IMR-90 (cell line): ENCODE data around the gene YIPF7. TPM values are rescaled to one million over a fixed set of nuclear protein-coding genes. Genes with fewer than 3 reads are reported as not detected.

Experiments
- ATAC-seq: fragments of 200-7000 bp; cut with Tn5 transposase; 2 replicates; pipeline ENCODE4 v1.9.1; 2020; ENCODE audit warnings: low read depth, mild to moderate bottlenecking, moderate library complexity
- BruUV-seq: library from RNA; stranded (reverse); fragments of 400-500 nt; replicated peaks from 2 replicates; lab custom pipeline; 2021; lab: Mats Ljungman, UMichigan
- CTCF ChIA-PET: fragments of 300-600 bp; formaldehyde crosslinking; extraction: SDS; loops from one replicate; lab custom pipeline; 2021; ENCODE audit warnings: antibody characterized with exemption; lab: Yijun Ruan, JAX
- POLR2A ChIA-PET: fragments of 300-600 bp; sonication (Branson Sonifier 250); formaldehyde crosslinking; loops from one replicate; lab custom pipeline; 2022; ENCODE audit warnings: antibody characterized with exemption; ENCODE audit not compliant: unreplicated experiment; lab: Charles Lee
- DNase-seq: peaks from one replicate; pipeline ENCODE4 v3.0.0; 2013
- H2AFZ ChIP-seq: replicated peaks from 2 replicates; pipeline ENCODE3; 2013; ENCODE audit warnings: low read length, mild to moderate bottlenecking; ENCODE audit not compliant: poor library complexity
- H2AK5ac ChIP-seq: 2 replicates; pipeline ENCODE4 v1.6.1; 2013; ENCODE audit warnings: low read depth, low read length, inconsistent platforms
- H2AK9ac ChIP-seq: replicated peaks from 2 replicates; pipeline ENCODE3; 2013; ENCODE audit warnings: mild to moderate bottlenecking, low read depth, low read length, moderate library complexity; ENCODE audit not compliant: poor library complexity
- H2BK120ac ChIP-seq: 2 replicates; pipeline ENCODE4 v1.6.1; 2013; ENCODE audit warnings: low read depth, low read length, inconsistent platforms
- H2BK15ac ChIP-seq: 3 replicates; pipeline ENCODE4 v1.6.1; 2013; ENCODE audit warnings: low read depth, low read length, inconsistent platforms
- H2BK20ac ChIP-seq: 2 replicates; pipeline ENCODE4 v1.6.1; 2013; ENCODE audit warnings: low read depth, mild to moderate bottlenecking, inconsistent platforms, low read length, moderate library complexity
- H2BK5ac ChIP-seq: 2 replicates; pipeline ENCODE4 v1.6.1; 2013; ENCODE audit warnings: mild to moderate bottlenecking, low read depth, low read length, inconsistent platforms; ENCODE audit not compliant: poor library complexity, severe bottlenecking
- H3K14ac ChIP-seq: replicated peaks from 2 replicates; pipeline ENCODE4 v1.6.1; 2013; ENCODE audit warnings: low read depth, low read length, inconsistent platforms
- H3K18ac ChIP-seq: 2 replicates; pipeline ENCODE4 v1.6.1; 2013; ENCODE audit warnings: low read depth, low read length, control low read depth
- H3K23ac ChIP-seq: 2 replicates; pipeline ENCODE4 v1.6.1; 2013; ENCODE audit warnings: low read depth, low read length, inconsistent platforms
- H3K27ac ChIP-seq: 2 replicates; pipeline ENCODE4 v1.5.1; 2013; ENCODE audit warnings: mild to moderate bottlenecking, control low read depth, low read length; ENCODE audit not compliant: insufficient read depth
- H3K27me3 ChIP-seq: 2 replicates; pipeline ENCODE4 v1.6.1; 2013; ENCODE audit warnings: low read length; ENCODE audit not compliant: control insufficient read depth, insufficient read depth
- H3K36me3 ChIP-seq: 2 replicates; pipeline ENCODE4 v1.6.1; 2013; ENCODE audit warnings: low read length, mixed read lengths; ENCODE audit not compliant: control insufficient read depth, insufficient read depth
- H3K4ac ChIP-seq: 2 replicates; pipeline ENCODE4 v1.6.1; 2013; ENCODE audit warnings: low read depth, low read length, inconsistent platforms
- H3K4me1 ChIP-seq: 2 replicates; pipeline ENCODE4 v1.6.1; 2013; ENCODE audit warnings: low read length, mixed read lengths; ENCODE audit not compliant: control insufficient read depth, insufficient read depth
- H3K4me2 ChIP-seq: 2 replicates; pipeline ENCODE4 v1.6.1; 2013; ENCODE audit warnings: low read depth, mild to moderate bottlenecking, control low read depth, low read length, moderate library complexity
- H3K4me3 ChIP-seq: 2 replicates; pipeline ENCODE4 v1.5.1; 2013; ENCODE audit warnings: low read depth, mild to moderate bottlenecking, control low read depth, low read length, moderate library complexity; ENCODE audit not compliant: insufficient read depth
- H3K56ac ChIP-seq: 2 replicates; pipeline ENCODE4 v1.6.1; 2013; ENCODE audit warnings: low read length, inconsistent platforms; ENCODE audit not compliant: insufficient read depth; ENCODE audit errors: extremely low read depth
- H3K79me1 ChIP-seq, 2 experiments: 2 replicates each; pipeline ENCODE4 v1.6.1; 2013; ENCODE audit warnings: low read length in 2 of 2, inconsistent platforms in 1 of 2, low read depth in 1 of 2
- H3K9ac ChIP-seq: 2 replicates; pipeline ENCODE4 v1.6.1; 2013; ENCODE audit warnings: low read depth, low read length, control low read depth
- H3K9me1 ChIP-seq: 2 replicates; pipeline ENCODE4 v1.6.1; 2013; ENCODE audit warnings: low read length, inconsistent platforms; ENCODE audit not compliant: insufficient read depth
- H3K9me3 ChIP-seq: 2 replicates; pipeline ENCODE4 v1.6.1; 2013; ENCODE audit warnings: low read length; ENCODE audit not compliant: control insufficient read depth, insufficient read depth
- H4K20me1 ChIP-seq: 2 replicates; pipeline ENCODE4 v1.6.1; 2013; ENCODE audit warnings: low read length, inconsistent platforms; ENCODE audit not compliant: insufficient read depth
- H4K5ac ChIP-seq: 2 replicates; pipeline ENCODE4 v1.6.1; 2013; ENCODE audit warnings: mild to moderate bottlenecking, low read depth, low read length, control low read depth
- H4K8ac ChIP-seq, 2 experiments: 2 replicates each; pipeline ENCODE4 v1.6.1; 2013; ENCODE audit warnings: low read depth in 2 of 2, low read length in 2 of 2, control low read depth in 1 of 2, inconsistent platforms in 1 of 2
- H4K91ac ChIP-seq: 2 replicates; pipeline ENCODE4 v1.6.1; 2013; ENCODE audit warnings: low read depth, low read length, inconsistent platforms; ENCODE audit not compliant: insufficient read depth
- BHLHE40 ChIP-seq: fragments of 150-350 bp; IDR thresholded peaks from 2 replicates; pipeline ENCODE4 v1.6.1; 2016; ENCODE audit warnings: mild to moderate bottlenecking, low read depth, low read length
- CEBPB ChIP-seq: IDR thresholded peaks from 2 replicates; pipeline ENCODE4 v1.6.1; 2012; ENCODE audit warnings: low read depth, low read length, improper control_type of control experiment
- CHD1 ChIP-seq: IDR thresholded peaks from 2 replicates; pipeline ENCODE4 v1.6.1; 2012; ENCODE audit warnings: low read depth, low read length, improper control_type of control experiment
- CTCF ChIP-seq: conservative IDR thresholded peaks from 2 replicates; pipeline ENCODE4 v1.5.1; 2012; ENCODE audit warnings: mild to moderate bottlenecking, low read depth, low read length, improper control_type of control experiment
- ELK1 ChIP-seq: fragments of 150-350 bp; IDR thresholded peaks from 2 replicates; pipeline ENCODE4 v1.6.1; 2016; ENCODE audit warnings: low read depth, mild to moderate bottlenecking, low read length, moderate library complexity, borderline replicate concordance
- FOS ChIP-seq: fragments of 150-350 bp; IDR thresholded peaks from 2 replicates; pipeline ENCODE4 v1.6.1; 2016; ENCODE audit warnings: low read depth, low read length
- MAFK ChIP-seq: IDR thresholded peaks from 2 replicates; pipeline ENCODE4 v1.6.1; 2012; ENCODE audit warnings: low read depth, low read length, improper control_type of control experiment
- MAZ ChIP-seq: IDR thresholded peaks from 2 replicates; pipeline ENCODE4 v1.6.1; 2012; ENCODE audit warnings: low read depth, mild to moderate bottlenecking, low read length, improper control_type of control experiment, moderate library complexity, borderline replicate concordance
- MXI1 ChIP-seq: IDR thresholded peaks from 2 replicates; pipeline ENCODE4 v1.6.1; 2012; ENCODE audit warnings: low read depth, mild to moderate bottlenecking, low read length, moderate library complexity, borderline replicate concordance
- NFE2L2 ChIP-seq: fragments of 150-350 bp; IDR thresholded peaks from 2 replicates; pipeline ENCODE4 v1.6.1; 2016; ENCODE audit warnings: low read depth, mild to moderate bottlenecking, low read length
- POLR2A ChIP-seq: IDR thresholded peaks from 2 replicates; pipeline ENCODE4 v1.6.1; 2012; ENCODE audit warnings: mild to moderate bottlenecking, low read depth, low read length
- RAD21 ChIP-seq: IDR thresholded peaks from 2 replicates; pipeline ENCODE4 v1.6.1; 2012; ENCODE audit warnings: low read length, improper control_type of control experiment
- RCOR1 ChIP-seq: IDR thresholded peaks from 2 replicates; pipeline ENCODE4 v1.6.1; 2012; ENCODE audit warnings: mild to moderate bottlenecking, low read length, improper control_type of control experiment; ENCODE audit not compliant: insufficient replicate concordance
- RFX5 ChIP-seq: IDR thresholded peaks from 2 replicates; pipeline ENCODE4 v1.8.0; 2012; ENCODE audit warnings: low read depth, mild to moderate bottlenecking, low read length, moderate library complexity
- SMC3 ChIP-seq: fragments of 150-350 bp; IDR thresholded peaks from 2 replicates; pipeline ENCODE4 v1.6.1; 2016; ENCODE audit warnings: low read depth, mild to moderate bottlenecking, antibody characterized with exemption, low read length, moderate library complexity
- USF2 ChIP-seq: fragments of 150-350 bp; IDR thresholded peaks from 2 replicates; pipeline ENCODE4 v1.6.1; 2017; ENCODE audit warnings: mild to moderate bottlenecking, antibody characterized with exemption, low read length, low read depth
- WGBS, 2 experiments: methylation state at CpG; one replicate each; pipeline versions ENCODE4 v1.1.5 to v1.1.7; 2013; ENCODE audit warnings: missing lambda C conversion rate in 2 of 2; ENCODE audit not compliant: insufficient read length in 1 of 2; ENCODE audit errors: extremely low coverage in 2 of 2; 5-methylcytosine and 5-hydroxymethylcytosine counted together
- dilution Hi-C: fragments of 300-500 bp; cut with HindIII; formaldehyde crosslinking; loops from one replicate; pipeline ENCODE4 v1.14.3; 2018; ENCODE audit warnings: low sequenced_read_pairs; ENCODE audit not compliant: unreplicated experiment
- in situ Hi-C: fragments of 300-500 bp; cut with MboI; formaldehyde crosslinking; loops from 3 replicates; pipeline ENCODE4 v1.14.3; 2019; ENCODE audit warnings: low sequenced_read_pairs, inconsistent platforms, mixed read lengths
- intact Hi-C: fragments of 100-400 bp; cut with micrococcal nuclease; formaldehyde crosslinking; loops from 2 replicates; pipeline ENCODE4 v1.10.0; 2022
- polyA plus RNA-seq, 3 experiments: library from polyadenylated mRNA; depleted of rRNA; stranded (reverse); fragments of >200 nt; gene quantifications; 2 replicates each; pipeline ENCODE4 v1.2.3, GENCODE V29; 2012; ENCODE audit warnings: low replicate concordance in 1 of 3
- total RNA-seq: library from RNA; depleted of rRNA; stranded (reverse); fragments of >200 nt; gene quantifications from 2 replicates; pipeline ENCODE4 v1.2.3, GENCODE V29; 2012

The YIPF7 gene
- total and polyA plus RNA-seq, 2 of the 4 experiments (the other 2 are of a cell fraction) = not detected

GRCh38 chr4:44701037-44701436, 49.6 kb upstream of the YIPF7 start:
- Histone ChIP-seq H3K9me1 (no peaks in the 10 kb centered on the region), H3K4me1 (no peaks in the 10 kb centered on the region), H4K5ac (no peak overlapping the region), H2AK5ac (no peak overlapping the region), H3K4ac (no peak overlapping the region), H2AK9ac (no peak overlapping the region), H3K9me3 (no peaks in the 10 kb centered on the region), H2BK120ac (no peak overlapping the region), H3K79me1 (peaks cover 0 to 3% of the 10 kb centered on the region in 2 experiments; a peak in 1 of 4 replicates), H3K4me2 (no peak overlapping the region), H2AFZ (no peak overlapping the region), H3K9ac (no peak overlapping the region), H3K18ac (no peak overlapping the region), H3K14ac (no peak overlapping the region), H4K91ac (no peak overlapping the region), H4K20me1 (no peaks in the 10 kb centered on the region), H2BK5ac (no peak overlapping the region), H3K56ac (no peak overlapping the region), H2BK15ac (no peak overlapping the region), H3K23ac (no peak overlapping the region), H3K4me3 (no peak overlapping the region), H4K8ac (no peak overlapping the region), H2BK20ac (no peak overlapping the region), H3K27me3 (no peaks in the 10 kb centered on the region), H3K27ac (no peak overlapping the region), H3K36me3 (peaks cover 27% of the 10 kb centered on the region)
- in situ Hi-C loops = no loop called here
- DNase-seq = no peak
- ATAC-seq = no peak
- intact Hi-C loops = no loop called here
- CTCF ChIA-PET = no interaction called here
- TF ChIP-seq SMC3 = no peak
- no peak for TF ChIP-seq FOS
- TF ChIP-seq USF2 = no peak
- no peak for TF ChIP-seq RFX5
- no peak for TF ChIP-seq RCOR1
- TF ChIP-seq CEBPB = no peak
- no peak for TF ChIP-seq BHLHE40
- TF ChIP-seq NFE2L2 = no peak
- no peak for TF ChIP-seq CHD1
- no peak for TF ChIP-seq MAFK
- TF ChIP-seq MAZ = no peak
- TF ChIP-seq RAD21 = no peak
- no peak for TF ChIP-seq ELK1
- no peak for TF ChIP-seq MXI1
- TF ChIP-seq POLR2A = no peak
- TF ChIP-seq CTCF = no peak
- WGBS, 2 experiments = no CpG with 5 or more reads among the region's 2 CpGs
- POLR2A ChIA-PET = no interaction called here
- dilution Hi-C loops = no loop called here
- no TSS peak for BruUV-seq
